NCI-H226 (cell line): ENCODE data around the gene MATCAP1.

Source experiments
- DNase-seq: peaks from one replicate; pipeline ENCODE4 v3.0.0-alpha.2; 2015

MATCAP1 gene

GRCh38 chr16:67155295-67156142 is 28.2 kb downstream of the MATCAP1 start:
- peak; percentile 51 for DNase-seq

- DNase-seq: no peak
Observed at GRCh38 chr16:67154578-67155294, 29.0 kb downstream of the MATCAP1 start.

GRCh38 chr16:67151431-67152097 is 32.2 kb downstream of the MATCAP1 start:
- DNase-seq: no peak

- DNase-seq: peak; percentile 78
Observed at GRCh38 chr16:67150833-67151396, 32.8 kb downstream of the MATCAP1 start, which contains the start of gene B3GNT9. Gene B3GNT9 (minus strand): TSS chr16:67150998. CDS start chr16:67150485, 513 bp downstream.

GRCh38 chr16:67150047-67150832 is 33.5 kb downstream of the MATCAP1 start:
- no peak for DNase-seq

- no peak for DNase-seq
Observed at GRCh38 chr16:67149276-67150046, 34.3 kb downstream of the MATCAP1 start.

- DNase-seq: no peak
Observed at GRCh38 chr16:67148656-67149275, 35.0 kb downstream of the MATCAP1 start.

GRCh38 chr16:67148221-67148620 is 35.5 kb downstream of the MATCAP1 start:
- no peak for DNase-seq

GRCh38 chr16:67147437-67148140 is 36.2 kb downstream of the MATCAP1 start:
- no peak for DNase-seq

- no peak for DNase-seq
Observed at GRCh38 chr16:67146523-67147357, 37.0 kb downstream of the MATCAP1 start.

GRCh38 chr16:67145746-67146145 is 38.0 kb downstream of the MATCAP1 start:
- no peak for DNase-seq

- no peak for DNase-seq
Observed at GRCh38 chr16:67144943-67145342, 38.8 kb downstream of the MATCAP1 start.

GRCh38 chr16:67142342-67142741 is 41.4 kb downstream of the MATCAP1 start:
- DNase-seq: no peak

GRCh38 chr16:67141391-67141790 is 42.4 kb downstream of the MATCAP1 start:
- DNase-seq: no peak

GRCh38 chr16:67137605-67138004 is 46.2 kb downstream of the MATCAP1 start:
- peak; percentile 73 for DNase-seq

GRCh38 chr16:67129422-67129821 is 54.3 kb downstream of the MATCAP1 start:
- no peak for DNase-seq

GRCh38 chr16:67128887-67129286 is 54.9 kb downstream of the MATCAP1 start:
- no peak for DNase-seq

- no peak for DNase-seq
Observed at GRCh38 chr16:67128417-67128816, 55.3 kb downstream of the MATCAP1 start.
